Cardiac fibroblast (primary cell): Measurements from ENCODE around the gene SALL1.

ENCODE experiments used
- DNase-seq, 2 donors: peaks; one replicate each; pipeline versions ENCODE4 v3.0.0 to v3.0.0-alpha.2; 2010; ENCODE audit warnings: low read depth in 2 of 2
- H3K4me3 ChIP-seq, 2 donors: replicated peaks in 1 of 2; 1 replicate in 1 of 2; 2 replicates in 1 of 2; pipeline ENCODE4 v1.5.1; 2011; ENCODE audit warnings: low read depth in 2 of 2, low read length in 2 of 2, mild to moderate bottlenecking in 2 of 2, moderate library complexity in 1 of 2
- CTCF ChIP-seq: IDR thresholded peaks from one replicate; pipeline ENCODE4 v1.5.1; 2011; ENCODE audit warnings: low read depth, mild to moderate bottlenecking, low read length, inconsistent platforms

SALL1 gene

GRCh38 chr16:51159296-51159695 is 8.2 kb upstream of the SALL1 start:
- no peak for TF ChIP-seq CTCF

GRCh38 chr16:51157698-51158097 is 6.6 kb upstream of the SALL1 start:
- H3K4me3 ChIP-seq = no peak overlapping the region
- no peak for TF ChIP-seq CTCF
- no peak for DNase-seq

More at GRCh38 chr16:51159296-51159695, 8.2 kb upstream of the SALL1 start:
- no peak overlapping the region for H3K4me3 ChIP-seq
- no peak for DNase-seq

DNA sequence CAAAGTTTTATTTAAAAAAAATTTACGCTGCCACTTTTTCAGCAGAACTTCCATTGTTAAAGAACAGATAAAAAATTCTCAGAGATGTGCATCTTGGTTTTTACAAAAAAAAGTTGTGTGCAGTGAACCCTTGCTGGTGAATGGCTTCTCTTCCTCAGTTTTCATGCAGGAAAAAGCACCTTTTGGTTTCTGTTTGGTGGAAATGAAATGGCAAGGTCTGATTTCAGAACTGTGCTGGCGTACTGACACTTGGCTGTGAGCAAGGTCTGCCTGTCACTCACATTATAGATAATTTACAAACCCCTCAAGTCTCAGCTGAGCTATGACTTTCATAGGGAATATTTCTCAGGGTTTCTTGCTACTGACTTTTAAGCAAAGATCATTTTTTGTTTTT is 5.7 kb upstream of the SALL1 start:
- DNase-seq = no peak
- TF ChIP-seq CTCF = no peak
- H3K4me3 ChIP-seq = no peak overlapping the region

- peak; percentile 16 to 35 for DNase-seq
- H3K4me3 ChIP-seq = peak overlapping the region in 1 of 2 donors; percentile 21
- no peak for TF ChIP-seq CTCF
Measured at GRCh38 chr16:51155820-51156806, 5.0 kb upstream of the SALL1 start.

GRCh38 chr16:51155199-51155607 is 4.1 kb upstream of the SALL1 start:
- TF ChIP-seq CTCF = no peak
- H3K4me3 ChIP-seq = peak overlapping the region in 1 of 2 donors; percentile 15
- DNase-seq = no peak

DNA sequence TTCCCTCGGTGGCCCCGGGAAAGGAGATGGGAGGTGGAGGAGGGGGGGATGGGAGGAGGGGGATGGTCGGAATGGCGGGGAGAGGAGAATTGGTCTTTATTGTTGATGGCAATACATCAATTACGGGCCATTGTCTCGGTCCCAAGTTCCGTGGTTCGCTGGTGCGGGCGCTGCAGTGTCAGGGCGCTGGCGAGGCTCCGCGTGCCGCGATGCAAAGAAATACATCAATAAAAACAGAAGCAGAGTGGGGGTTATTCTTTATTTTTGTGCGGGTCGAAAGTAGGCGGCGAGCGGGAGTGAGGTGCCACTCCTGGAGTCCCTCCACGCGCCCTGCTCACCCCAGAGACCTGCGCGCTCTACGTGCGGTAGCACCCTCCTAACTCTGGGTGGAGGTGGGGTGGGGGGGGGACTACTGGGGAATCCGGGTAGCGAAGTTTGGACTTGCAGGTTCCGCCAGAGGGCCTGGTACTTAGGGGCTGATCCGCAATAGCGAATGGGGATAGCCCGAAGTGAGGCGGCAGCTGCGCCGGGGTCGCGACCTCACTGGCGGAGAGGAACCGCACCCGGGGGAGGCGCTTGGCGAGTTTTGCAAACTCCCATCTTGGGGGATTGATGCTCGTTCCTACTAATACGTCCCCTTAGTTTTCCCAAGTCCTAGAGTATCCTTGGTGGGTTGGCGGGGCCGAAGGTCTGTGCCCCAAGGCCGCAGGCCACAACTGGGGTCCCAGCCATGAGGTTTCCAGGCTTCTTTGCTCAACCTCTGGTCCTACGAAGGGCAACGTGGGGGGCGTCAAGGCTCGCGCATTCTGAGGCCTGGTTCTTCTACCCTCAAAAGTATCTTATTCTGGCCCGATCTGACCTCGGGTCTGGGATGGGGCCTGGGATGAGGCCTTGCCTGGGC is 3.5 kb upstream of the SALL1 start:
- no peak for TF ChIP-seq CTCF
- peak overlapping the region in 1 of 2 donors; percentile 15 for H3K4me3 ChIP-seq
- DNase-seq = no peak
